PC-3 (cell line): ENCODE results near the gene ABHD2. TPM values are rescaled to one million over a fixed set of nuclear protein-coding genes. Genes with fewer than 3 reads are reported as not detected.
"Not testable (repeated sequence)": the region's sequence is repeated elsewhere in the genome, so short reads cannot be mapped to it uniquely, and the experiment has no call there.

Source experiments
- ATAC-seq: fragments of 200-7000 bp; cut with Tn5 transposase; 2 replicates; pipeline ENCODE4 v1.9.1; 2020; ENCODE audit warnings: mild to moderate bottlenecking, moderate library complexity
- BruUV-seq: library from RNA; stranded (reverse); fragments of 400-500 nt; replicated peaks from 2 replicates; lab custom pipeline; 2021; lab: Mats Ljungman, UMichigan
- CTCF ChIA-PET: fragments of 300-600 bp; sonication (Branson Sonifier 250); formaldehyde crosslinking; loops from one replicate; lab custom pipeline; 2022; ENCODE audit warnings: antibody characterized with exemption; lab: Charles Lee
- POLR2A ChIA-PET: fragments of 300-600 bp; sonication (Branson Sonifier 250); formaldehyde crosslinking; loops from one replicate; lab custom pipeline; 2022; ENCODE audit warnings: antibody characterized with exemption; ENCODE audit not compliant: unreplicated experiment; lab: Charles Lee
- DNase-seq: peaks from one replicate; pipeline ENCODE4 v3.0.0-alpha.2; 2015
- H2AFZ ChIP-seq: fragments of 300-600 bp; sonication (generic); 2 replicates; pipeline ENCODE4 v1.6.0; 2016; ENCODE audit warnings: antibody characterized with exemption, low read length
- H3F3A ChIP-seq: fragments of 300-600 bp; sonication (generic); one replicate; pipeline ENCODE4 v1.6.0; 2017; ENCODE audit warnings: antibody characterized with exemption, low read length, control low read depth, mild to moderate bottlenecking; ENCODE audit not compliant: unreplicated experiment
- H3K27ac ChIP-seq: fragments of 300-600 bp; sonication (generic); 2 replicates; pipeline ENCODE4 v1.5.1; 2016; ENCODE audit warnings: mild to moderate bottlenecking, low read length
- H3K27me3 ChIP-seq: fragments of 300-600 bp; sonication (generic); 2 replicates; pipeline ENCODE4 v1.6.1; 2016; ENCODE audit warnings: low read length, mixed read lengths
- H3K36me3 ChIP-seq: fragments of 300-600 bp; sonication (generic); 2 replicates; pipeline ENCODE4 v1.6.1; 2016; ENCODE audit warnings: low read depth, mixed run types, low read length, mixed read lengths
- H3K4me1 ChIP-seq: fragments of 300-600 bp; sonication (generic); 2 replicates; pipeline ENCODE4 v1.5.1; 2016; ENCODE audit warnings: low read length; ENCODE audit not compliant: insufficient read depth
- H3K4me2 ChIP-seq: fragments of 300-600 bp; sonication (generic); 2 replicates; pipeline ENCODE4 v1.6.0; 2016; ENCODE audit warnings: low read length
- H3K4me3 ChIP-seq: fragments of 300-600 bp; sonication (generic); 2 replicates; pipeline ENCODE4 v1.5.1; 2016; ENCODE audit warnings: mild to moderate bottlenecking, low read length, mixed read lengths
- H3K79me2 ChIP-seq: fragments of 300-600 bp; sonication (generic); 2 replicates; pipeline ENCODE4 v1.6.1; 2017; ENCODE audit warnings: low read length, mixed read lengths
- H3K9ac ChIP-seq: fragments of 300-600 bp; sonication (generic); 2 replicates; pipeline ENCODE4 v1.6.0; 2016; ENCODE audit warnings: mild to moderate bottlenecking, low read length
- H3K9me2 ChIP-seq: fragments of 300-600 bp; sonication (generic); replicated peaks from 2 replicates; pipeline ENCODE4 v1.6.1; 2016; ENCODE audit warnings: mixed run types, low read length, mixed read lengths
- H3K9me3 ChIP-seq: fragments of 300-600 bp; sonication (generic); 2 replicates; pipeline ENCODE4 v1.6.1; 2016; ENCODE audit warnings: low read length, mixed read lengths
- H4K20me1 ChIP-seq: fragments of 300-600 bp; sonication (generic); 2 replicates; pipeline ENCODE4 v1.6.1; 2016; ENCODE audit warnings: low read length, mixed read lengths
- CTCF ChIP-seq: fragments of 300-600 bp; sonication (generic); conservative IDR thresholded peaks from 2 replicates; pipeline ENCODE4 v1.5.1; 2017; ENCODE audit warnings: antibody characterized with exemption, low read depth, mild to moderate bottlenecking, low read length
- EZH2 ChIP-seq: fragments of 300-600 bp; sonication (generic); IDR thresholded peaks from one replicate; pipeline ENCODE4 v1.6.1; 2017; ENCODE audit warnings: antibody characterized with exemption, mild to moderate bottlenecking, low read length; ENCODE audit not compliant: unreplicated experiment
- EZH2phosphoT487 ChIP-seq: fragments of 300-600 bp; sonication (generic); IDR thresholded peaks from 2 replicates; pipeline ENCODE4 v1.6.1; 2018; ENCODE audit warnings: mild to moderate bottlenecking, antibody characterized with exemption, low read length, borderline replicate concordance
- intact Hi-C: fragments of 100-400 bp; cut with micrococcal nuclease; formaldehyde crosslinking; loops from 2 replicates; pipeline ENCODE4 v1.9.0; 2023
- total RNA-seq: library from RNA; depleted of rRNA; stranded (reverse); fragments of >200 nt; gene quantifications from 2 replicates; pipeline ENCODE4 v1.2.3, GENCODE V29; 2014

Gene ABHD2
- total RNA-seq, 1 experiment from 2014 or later: 34.0 TPM

- CTCF ChIA-PET: no interaction called here
- no peak overlapping the region for H3K9ac ChIP-seq
- TF ChIP-seq CTCF: no peak
- no peak for TF ChIP-seq EZH2phosphoT487
- no peak for TF ChIP-seq EZH2
- no peak overlapping the region for H3K27ac ChIP-seq
- H3K9me3 ChIP-seq: no peaks in the 10 kb centered on the region
- BruUV-seq: no TSS peak
- H3K4me3 ChIP-seq: no peak overlapping the region
- no peaks in the 10 kb centered on the region for H3K27me3 ChIP-seq
- DNase-seq (no peak), ATAC-seq (no peak)
- POLR2A ChIA-PET: no interaction called here
- H4K20me1 ChIP-seq: no peaks in the 10 kb centered on the region
- H3K9me2 ChIP-seq: no peaks in the 10 kb centered on the region
- intact Hi-C loops: no loop called here
- no peak overlapping the region for H3K4me2 ChIP-seq
- H3K79me2 ChIP-seq: no peaks in the 10 kb centered on the region
- H3K36me3 ChIP-seq: peaks cover 4% of the 10 kb centered on the region; the same call in 1 of the 2 replicates
- no peak overlapping the region for H2AFZ ChIP-seq
- peaks cover 2% of the 10 kb centered on the region for H3F3A ChIP-seq
- H3K4me1 ChIP-seq: peaks cover 25% of the 10 kb centered on the region
Observed at GRCh38 chr15:89131731-89132130, 43.5 kb downstream of the ABHD2 start.

- Histone ChIP-seq H3K4me3 (no peak overlapping the region), H3K79me2 (no peaks in the 10 kb centered on the region), H4K20me1 (no peaks in the 10 kb centered on the region), H3K4me1 (peaks cover 15% of the 10 kb centered on the region), H3K4me2 (no peak overlapping the region), H3F3A (no peaks in the 10 kb centered on the region), H2AFZ (no peak overlapping the region), H3K9ac (no peak overlapping the region), H3K27me3 (no peaks in the 10 kb centered on the region), H3K36me3 (peaks cover 4% of the 10 kb centered on the region; the same call in 1 of the 2 replicates), H3K27ac (no peak overlapping the region), H3K9me3 (no peaks in the 10 kb centered on the region), H3K9me2 (no peaks in the 10 kb centered on the region)
- TF ChIP-seq EZH2phosphoT487 (no peak), CTCF (no peak)
- no TSS peak for BruUV-seq
- intact Hi-C loops: no loop called here
- ChIA-PET CTCF (interaction anchor here (0.7 kb wide), 1 partner anchor 55 kb away, joined by 5 read pairs; no protein-coding TSS in a partner anchor), POLR2A (no interaction called here)
- no peak for DNase-seq
- ATAC-seq: no peak
Observed at GRCh38 chr15:89132611-89133507, 44.6 kb downstream of the ABHD2 start.

- H3K79me2 ChIP-seq, H3K9me3 ChIP-seq, DNase-seq, CTCF ChIA-PET, H3K4me1 ChIP-seq, H3K27ac ChIP-seq, intact Hi-C loops, H3K4me2 ChIP-seq, H3K36me3 ChIP-seq, H3K9me2 ChIP-seq, H3F3A ChIP-seq, ATAC-seq, H4K20me1 ChIP-seq, H2AFZ ChIP-seq, H3K27me3 ChIP-seq, H3K9ac ChIP-seq, BruUV-seq, H3K4me3 ChIP-seq: not testable (repeated sequence)
- POLR2A ChIA-PET: interaction anchor here (0.6 kb wide), 1 partner anchor 64 kb away, joined by 11 read pairs; no protein-coding TSS in a partner anchor
Observed at GRCh38 chr15:89135387-89136077, 47.3 kb downstream of the ABHD2 start.
